Lower lobe of right lung (tissue), 2 donors: ENCODE data around the gene RFX3. TPM values are rescaled to one million over a fixed set of nuclear protein-coding genes. Genes with fewer than 3 reads are reported as not detected.

ENCODE experiments used
- ATAC-seq, 2 donors: fragments of 200-7000 bp; cut with Tn5 transposase; one replicate each; pipeline ENCODE4 v1.9.1; 2020 to 2022; ENCODE audit warnings: mild to moderate bottlenecking in 2 of 2, moderate library complexity in 2 of 2
- DNase-seq: peaks from one replicate; pipeline ENCODE4 v3.0.0-alpha.2; 2020
- H3K27ac ChIP-seq: fragments of 200-600 bp; one replicate; pipeline ENCODE4 v1.8.0; 2022
- H3K27me3 ChIP-seq: fragments of 200-600 bp; one replicate; pipeline ENCODE4 v1.8.0; 2022; ENCODE audit warnings: low read depth
- H3K36me3 ChIP-seq: fragments of 200-600 bp; one replicate; pipeline ENCODE4 v1.8.0; 2022; ENCODE audit warnings: mild to moderate bottlenecking
- H3K4me1 ChIP-seq: fragments of 200-600 bp; one replicate; pipeline ENCODE4 v1.8.0; 2022
- H3K4me3 ChIP-seq: fragments of 200-600 bp; one replicate; pipeline ENCODE4 v1.8.0; 2022; ENCODE audit warnings: mild to moderate bottlenecking
- H3K9me3 ChIP-seq: fragments of 200-600 bp; one replicate; pipeline ENCODE4 v1.8.0; 2022
- CTCF ChIP-seq: fragments of 200-600 bp; IDR thresholded peaks from one replicate; pipeline ENCODE4 v1.8.0; 2022; ENCODE audit warnings: antibody characterized with exemption, mild to moderate bottlenecking
- intact Hi-C: fragments of 100-400 bp; cut with DNase I; formaldehyde crosslinking; loops from one replicate; pipeline ENCODE4 v1.11.0; 2022
- total RNA-seq: library from RNA; stranded (reverse); fragmentation: NEBNext Ultra II Directional; extraction: Animal tissue kit (Norgen Biotek cat#: 25700); gene quantifications from one replicate; pipeline ENCODE4 v1.2.1, GENCODE V29; 2021
- donor health status: DM: no; HTN: yes; CAD: no; lungs with severe emphysema.

Gene RFX3
- total RNA-seq, 1 donor from 2014 or later: 25.4 TPM

GRCh38 chr9:3193791-3194190, 332.0 kb downstream of the RFX3 start:
- no peak for TF ChIP-seq CTCF

GRCh38 chr9:3191715-3192114, 334.1 kb downstream of the RFX3 start:
- TF ChIP-seq CTCF: no peak
- Histone ChIP-seq H3K4me1 (no peaks in the 10 kb centered on the region), H3K4me3 (no peak overlapping the region), H3K27me3 (no peaks in the 10 kb centered on the region), H3K9me3 (no peaks in the 10 kb centered on the region), H3K27ac (no peak overlapping the region), H3K36me3 (no peaks in the 10 kb centered on the region)
- intact Hi-C loops: no loop called here
- DNase-seq (no peak), ATAC-seq (no peak)

More at GRCh38 chr9:3193791-3194190, 332.0 kb downstream of the RFX3 start:
- ATAC-seq (no peak), DNase-seq (no peak)
- Histone ChIP-seq H3K27me3 (peaks cover 4% of the 10 kb centered on the region), H3K4me3 (no peak overlapping the region), H3K9me3 (no peaks in the 10 kb centered on the region), H3K27ac (no peak overlapping the region), H3K36me3 (no peaks in the 10 kb centered on the region), H3K4me1 (no peaks in the 10 kb centered on the region)
- intact Hi-C loops: no loop called here

- Histone ChIP-seq H3K27me3 (no peaks in the 10 kb centered on the region), H3K4me3 (no peak overlapping the region), H3K4me1 (no peaks in the 10 kb centered on the region), H3K27ac (no peak overlapping the region), H3K36me3 (no peaks in the 10 kb centered on the region), H3K9me3 (no peaks in the 10 kb centered on the region)
- no peak for TF ChIP-seq CTCF
- intact Hi-C loops: no loop called here
- ATAC-seq (no peak), DNase-seq (no peak)
Measured at GRCh38 chr9:3189113-3189861, 336.5 kb downstream of the RFX3 start.

GRCh38 chr9:3186751-3187150, 339.1 kb downstream of the RFX3 start:
- no peaks in the 10 kb centered on the region for H3K9me3 ChIP-seq
- TF ChIP-seq CTCF: no peak
- H3K27ac ChIP-seq: no peak overlapping the region
- ATAC-seq: no peak
- H3K4me3 ChIP-seq: no peak overlapping the region
- no peaks in the 10 kb centered on the region for H3K4me1 ChIP-seq
- no peaks in the 10 kb centered on the region for H3K36me3 ChIP-seq
- peaks cover 7% of the 10 kb centered on the region for H3K27me3 ChIP-seq
- DNase-seq: no peak
- intact Hi-C loops: no loop called here

- H3K27ac ChIP-seq: no peak overlapping the region
- H3K27me3 ChIP-seq: peaks cover 25% of the 10 kb centered on the region
- peak; percentile 56 to 57 for ATAC-seq
- H3K9me3 ChIP-seq: no peaks in the 10 kb centered on the region
- no peak overlapping the region for H3K4me3 ChIP-seq
- H3K36me3 ChIP-seq: no peaks in the 10 kb centered on the region
- DNase-seq: peak; percentile 51
- intact Hi-C loops: no loop called here
- TF ChIP-seq CTCF: no peak
- H3K4me1 ChIP-seq: peaks cover 8% of the 10 kb centered on the region
Measured at GRCh38 chr9:3181049-3181953, 344.5 kb downstream of the RFX3 start.
